Bronchial epithelial cell (primary cell): Measurements from ENCODE around the gene PIK3AP1. TPM values are rescaled to one million over a fixed set of nuclear protein-coding genes. Genes with fewer than 3 reads are reported as not detected.

Experiments
- DNase-seq: peaks from one replicate; pipeline ENCODE4 v3.0.0-alpha.2; 2010; ENCODE audit warnings: low read depth
- FAIRE-seq: peaks from 2 replicates; lab custom pipeline; 2011; peaks lifted over from hg19 to GRCh38; lab: Jason Lieb, UNC
- H3K27me3 ChIP-seq: 2 replicates; pipeline ENCODE4 v1.5.1; 2011; ENCODE audit warnings: low read length; ENCODE audit not compliant: control insufficient read depth, insufficient read depth
- H3K36me3 ChIP-seq: 2 replicates; pipeline ENCODE4 v1.5.1; 2011; ENCODE audit warnings: low read length; ENCODE audit not compliant: control insufficient read depth, insufficient read depth
- H3K4me3 ChIP-seq: 2 replicates; pipeline ENCODE4 v1.5.1; 2011; ENCODE audit warnings: mild to moderate bottlenecking, low read depth, low read length, control low read depth
- total RNA-seq: library from RNA; depleted of rRNA; stranded (reverse); fragments of >200 nt; gene quantifications from 2 replicates; pipeline ENCODE4 v1.2.1, GENCODE V29; 2014
- TF ChIP-seq, protein P1 (sequence below): IDR thresholded peaks from 2 replicates; pipeline ENCODE4 v1.5.1; 2011; ENCODE audit warnings: mild to moderate bottlenecking, moderate library complexity, low read length, control low read depth, inconsistent platforms; ENCODE audit not compliant: insufficient read depth, severe bottlenecking

The PIK3AP1 gene
- total RNA-seq, 1 donor from 2014 or later, result 2.1 TPM

DNA sequence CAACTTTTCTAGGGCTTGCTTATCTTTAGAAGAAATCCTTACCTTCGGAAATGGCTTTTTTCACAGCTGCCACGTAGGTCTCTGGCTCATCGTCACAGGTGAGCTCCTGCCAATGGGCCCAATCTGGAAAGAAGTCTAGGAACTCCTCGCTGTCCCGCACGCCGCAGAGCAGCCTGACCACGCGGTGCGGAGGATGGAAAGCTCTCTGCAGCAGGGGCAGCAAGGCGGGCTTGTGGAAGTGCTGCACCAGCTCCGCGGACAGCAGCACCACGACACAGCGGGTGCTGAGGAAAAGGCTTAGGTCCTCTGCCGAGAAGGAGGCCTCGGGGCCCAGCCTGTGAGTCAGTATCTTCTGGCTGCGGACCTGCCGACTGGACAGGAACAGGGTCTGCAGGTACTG is 10.8 kb downstream of the PIK3AP1 start:
- H3K4me3 ChIP-seq, result no peak overlapping the region
- FAIRE-seq (no peak), DNase-seq (no peak)
- TF ChIP-seq, protein P1, sequence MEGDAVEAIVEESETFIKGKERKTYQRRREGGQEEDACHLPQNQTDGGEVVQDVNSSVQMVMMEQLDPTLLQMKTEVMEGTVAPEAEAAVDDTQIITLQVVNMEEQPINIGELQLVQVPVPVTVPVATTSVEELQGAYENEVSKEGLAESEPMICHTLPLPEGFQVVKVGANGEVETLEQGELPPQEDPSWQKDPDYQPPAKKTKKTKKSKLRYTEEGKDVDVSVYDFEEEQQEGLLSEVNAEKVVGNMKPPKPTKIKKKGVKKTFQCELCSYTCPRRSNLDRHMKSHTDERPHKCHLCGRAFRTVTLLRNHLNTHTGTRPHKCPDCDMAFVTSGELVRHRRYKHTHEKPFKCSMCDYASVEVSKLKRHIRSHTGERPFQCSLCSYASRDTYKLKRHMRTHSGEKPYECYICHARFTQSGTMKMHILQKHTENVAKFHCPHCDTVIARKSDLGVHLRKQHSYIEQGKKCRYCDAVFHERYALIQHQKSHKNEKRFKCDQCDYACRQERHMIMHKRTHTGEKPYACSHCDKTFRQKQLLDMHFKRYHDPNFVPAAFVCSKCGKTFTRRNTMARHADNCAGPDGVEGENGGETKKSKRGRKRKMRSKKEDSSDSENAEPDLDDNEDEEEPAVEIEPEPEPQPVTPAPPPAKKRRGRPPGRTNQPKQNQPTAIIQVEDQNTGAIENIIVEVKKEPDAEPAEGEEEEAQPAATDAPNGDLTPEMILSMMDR, result no peak
- H3K36me3 ChIP-seq, result no peaks in the 10 kb centered on the region
- no peaks in the 10 kb centered on the region for H3K27me3 ChIP-seq

DNA sequence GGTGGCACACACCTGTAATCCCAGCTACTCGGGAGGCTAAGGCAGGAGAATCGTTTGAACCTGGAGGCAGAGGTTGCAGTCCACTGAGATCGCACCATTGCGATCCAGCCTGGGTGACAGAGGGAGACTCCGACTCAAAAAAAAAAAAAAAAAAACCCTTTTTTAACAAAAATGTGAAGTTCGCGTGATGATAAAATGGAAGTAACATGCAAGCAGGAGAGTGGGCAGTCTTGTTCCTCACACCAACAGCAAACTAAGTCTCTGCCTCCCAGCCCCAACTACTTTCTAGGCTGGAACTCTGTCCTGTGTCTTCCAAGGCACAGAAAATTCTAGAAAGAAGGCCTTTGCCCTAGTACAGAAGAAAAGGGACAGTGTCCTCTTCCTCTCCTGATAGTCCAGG is 11.3 kb downstream of the PIK3AP1 start:
- TF ChIP-seq, protein P1, result no peak
- no peak for DNase-seq
- Histone ChIP-seq H3K27me3 (no peaks in the 10 kb centered on the region), H3K4me3 (no peak overlapping the region), H3K36me3 (no peaks in the 10 kb centered on the region)
- no peak for FAIRE-seq

DNA sequence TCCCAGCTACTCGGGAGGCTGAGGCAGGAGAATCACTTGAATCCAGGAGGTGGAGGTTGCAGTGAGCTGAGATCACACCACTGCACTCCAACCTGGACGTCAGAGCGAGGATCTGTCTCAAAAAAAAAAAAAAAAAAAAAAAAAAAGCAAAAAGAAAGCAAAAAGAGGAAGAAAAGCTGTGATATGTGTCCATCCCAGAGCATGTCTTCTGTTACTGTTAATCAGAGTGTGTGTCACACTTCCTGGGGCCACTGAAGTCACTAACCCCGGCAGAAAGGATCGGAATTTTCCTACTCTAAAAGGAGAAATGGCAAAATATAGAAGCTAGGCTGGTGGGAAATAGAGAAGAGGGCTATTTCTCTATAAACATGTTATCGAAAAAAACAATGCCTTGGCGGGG is 11.9 kb downstream of the PIK3AP1 start:
- no peaks in the 10 kb centered on the region for H3K27me3 ChIP-seq
- TF ChIP-seq, protein P1, result no peak
- H3K4me3 ChIP-seq, result no peak overlapping the region
- no peaks in the 10 kb centered on the region for H3K36me3 ChIP-seq
- DNase-seq, result no peak
- FAIRE-seq, result no peak

DNA sequence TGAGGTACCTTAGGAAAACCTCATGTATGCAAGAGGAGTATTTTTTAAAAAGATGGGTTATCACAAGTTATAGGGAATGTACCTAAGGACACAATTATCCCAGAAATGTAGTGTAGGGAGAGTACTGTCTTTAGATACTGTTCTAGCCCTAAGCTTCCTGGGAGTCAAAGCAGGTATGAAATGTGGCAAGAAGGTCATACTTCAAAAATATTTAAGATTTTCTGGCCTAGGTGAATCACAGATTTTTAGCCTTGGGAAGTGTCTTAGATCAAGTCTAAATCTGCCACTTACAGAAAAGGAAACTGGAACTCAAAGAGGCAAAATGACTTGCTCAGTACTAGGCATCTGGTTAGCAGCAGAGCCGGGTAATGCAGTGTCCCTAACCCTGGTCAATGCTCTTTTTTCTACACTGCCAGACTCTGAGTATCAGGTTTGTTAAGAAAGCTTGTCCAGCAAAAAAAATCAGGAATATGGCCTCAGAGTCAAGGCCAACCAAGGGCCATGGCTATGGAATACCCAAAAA is 13.9 kb downstream of the PIK3AP1 start:
- Histone ChIP-seq H3K4me3 (no peak overlapping the region), H3K27me3 (no peaks in the 10 kb centered on the region), H3K36me3 (no peaks in the 10 kb centered on the region)
- TF ChIP-seq, protein P1, result no peak
- FAIRE-seq (no peak), DNase-seq (no peak)

DNA sequence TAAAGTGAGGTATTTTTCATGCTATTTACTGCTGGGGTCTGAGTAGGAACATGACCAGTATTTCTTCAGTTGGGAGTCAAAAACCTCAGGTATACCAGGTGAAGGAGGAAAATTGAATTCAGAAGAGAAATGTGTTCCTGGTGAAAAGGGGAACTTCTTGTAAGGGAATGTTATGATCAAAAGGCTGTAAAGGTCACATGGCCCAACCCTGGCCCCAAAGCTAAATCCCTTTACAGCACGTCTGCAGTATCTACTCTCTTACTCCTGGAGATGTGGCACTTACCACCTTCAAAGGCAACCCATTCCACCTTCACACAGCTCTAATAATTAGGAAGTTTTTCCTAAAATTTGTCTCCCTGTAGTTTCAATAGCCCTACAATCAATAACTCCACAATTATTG is 15.2 kb downstream of the PIK3AP1 start:
- no peak for DNase-seq
- Histone ChIP-seq H3K36me3 (no peaks in the 10 kb centered on the region), H3K27me3 (no peaks in the 10 kb centered on the region), H3K4me3 (no peak overlapping the region)
- FAIRE-seq, result no peak
- TF ChIP-seq, protein P1, result no peak

DNA sequence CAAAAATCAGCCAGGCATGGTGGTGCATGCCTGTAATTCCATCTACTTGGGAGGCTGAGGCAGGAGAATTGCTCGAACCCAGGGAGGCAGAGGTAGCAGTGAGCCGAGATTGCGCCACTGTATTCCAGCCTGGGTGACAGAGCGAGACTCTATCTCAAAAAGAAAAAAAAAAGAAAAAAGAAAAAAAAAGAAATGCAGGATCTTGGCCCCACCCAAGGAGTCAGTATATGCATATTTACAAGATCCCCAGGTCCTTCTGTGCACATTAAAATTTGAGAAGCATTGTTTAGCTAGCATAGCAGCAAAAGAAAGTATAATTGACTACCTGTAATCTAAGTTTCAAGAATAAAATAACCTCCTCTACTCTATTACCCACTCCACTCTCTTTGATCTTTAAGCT is 15.8 kb downstream of the PIK3AP1 start:
- Histone ChIP-seq H3K36me3 (no peaks in the 10 kb centered on the region), H3K27me3 (no peaks in the 10 kb centered on the region), H3K4me3 (no peak overlapping the region)
- TF ChIP-seq, protein P1, result no peak
- DNase-seq (no peak), FAIRE-seq (no peak)
